Stimulated activated CD4-positive, alpha-beta T cell treated with anti-CD3 and anti-CD28 coated beads, TNF-alpha, amount 100 ng/mL, for 24 hours (primary cell): Measurements from ENCODE around the gene HS3ST3A1.
"Not testable (repeated sequence)": the region's sequence is repeated elsewhere in the genome, so short reads cannot be mapped to it uniquely, and the experiment has no call there.

ENCODE experiments used
- DNase-seq, 3 experiments: peaks; one replicate each; pipeline ENCODE4 v3.0.0-alpha.2; 2020; ENCODE audit warnings: low read depth in 3 of 3

HS3ST3A1 gene

DNA sequence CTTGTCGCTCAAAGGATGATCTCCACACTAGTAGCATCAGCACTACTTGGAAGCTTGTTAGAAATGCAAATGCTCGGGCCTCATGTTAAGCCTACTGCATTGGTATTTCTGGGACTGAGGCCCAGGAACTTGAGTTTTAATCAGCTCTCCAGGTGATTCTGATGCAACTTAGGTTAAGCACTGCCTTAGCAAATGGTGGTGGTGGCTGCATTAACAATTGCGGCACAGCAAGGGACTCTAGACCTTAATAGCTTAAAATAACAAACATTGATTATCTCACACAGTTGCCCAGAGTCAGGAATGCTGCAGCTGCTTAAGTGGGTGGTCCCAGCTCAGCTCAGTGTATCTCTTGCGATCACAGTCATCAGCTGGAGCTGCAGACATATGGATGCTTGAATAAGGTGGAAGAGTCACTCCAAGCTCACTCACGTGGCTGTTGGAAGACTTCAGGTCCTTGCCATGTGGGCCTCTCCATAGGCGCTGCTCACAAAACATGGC, 25.8 kb downstream of the HS3ST3A1 start:
- no peak for DNase-seq

DNA sequence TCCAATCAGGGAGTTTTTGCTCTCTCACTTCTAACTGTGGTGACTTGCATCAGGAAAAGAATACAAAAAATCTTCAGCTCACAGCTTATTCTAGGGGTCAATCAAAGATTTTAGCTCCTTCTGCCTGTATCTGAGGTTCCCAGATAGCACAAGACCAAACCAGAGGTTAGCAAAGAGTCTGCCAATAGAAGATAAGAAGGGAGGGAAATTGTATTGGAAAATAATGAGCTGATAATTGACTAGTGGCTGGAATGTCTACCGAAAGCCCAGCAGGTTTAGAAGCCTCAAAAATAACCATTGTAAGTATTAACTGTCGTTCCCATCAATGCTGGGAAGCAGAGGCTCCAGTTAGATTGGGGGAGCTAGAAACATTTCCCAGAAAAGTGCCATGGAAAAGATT, 26.3 kb downstream of the HS3ST3A1 start:
- no peak for DNase-seq

DNA sequence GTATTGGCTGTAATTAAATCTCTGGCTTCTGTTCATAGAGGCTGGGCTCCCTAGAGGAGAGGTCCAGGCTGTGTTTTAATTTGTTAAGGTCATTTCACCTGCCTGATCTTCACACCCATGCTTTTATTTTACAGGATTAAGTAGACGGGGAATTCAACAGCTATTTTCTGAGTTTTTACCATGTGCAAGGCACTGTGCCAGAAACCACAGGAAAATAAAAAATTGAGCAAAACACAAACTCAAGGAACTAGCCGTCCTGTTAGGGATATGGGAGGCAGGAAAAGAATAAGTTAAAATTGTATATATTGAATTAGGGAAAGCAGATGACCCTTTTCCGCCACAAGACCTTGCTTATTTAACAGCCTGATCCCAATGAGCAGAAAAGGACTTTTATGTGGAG, 29.1 kb downstream of the HS3ST3A1 start:
- no peak for DNase-seq

DNA sequence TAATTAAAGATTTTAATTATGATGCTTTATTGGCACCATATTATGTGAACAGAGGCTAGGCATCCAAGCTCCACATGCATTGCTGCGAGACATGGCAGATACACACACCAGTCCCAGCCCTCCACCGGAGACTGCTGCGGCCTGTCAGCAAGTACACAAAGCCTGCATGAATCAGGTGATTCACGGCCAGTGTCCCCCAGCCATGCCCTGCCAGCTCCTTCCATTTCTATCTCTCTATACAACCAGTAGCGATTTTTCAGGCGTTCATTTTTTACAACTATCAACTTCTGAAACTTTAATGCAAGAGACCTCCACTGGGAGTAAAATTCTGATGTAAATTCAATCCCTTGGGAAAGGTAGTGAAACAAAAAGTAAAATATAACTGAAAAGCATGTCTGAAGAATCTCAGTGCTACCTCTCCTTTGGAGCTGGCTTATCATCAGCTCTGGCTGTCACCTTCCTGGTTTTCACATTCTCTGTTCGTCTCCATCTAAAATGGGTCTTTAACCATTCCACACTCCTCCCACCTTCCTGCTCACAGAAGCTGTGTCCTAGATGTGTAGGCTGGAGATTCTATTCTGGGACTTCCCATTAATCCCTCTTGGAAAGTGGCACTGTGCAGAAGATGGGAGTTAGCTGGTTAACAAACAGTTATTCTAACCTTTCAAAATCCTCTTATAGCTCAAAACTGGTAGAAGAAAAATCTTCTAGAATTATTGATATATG, 32.2 kb downstream of the HS3ST3A1 start:
- DNase-seq = no peak

DNA sequence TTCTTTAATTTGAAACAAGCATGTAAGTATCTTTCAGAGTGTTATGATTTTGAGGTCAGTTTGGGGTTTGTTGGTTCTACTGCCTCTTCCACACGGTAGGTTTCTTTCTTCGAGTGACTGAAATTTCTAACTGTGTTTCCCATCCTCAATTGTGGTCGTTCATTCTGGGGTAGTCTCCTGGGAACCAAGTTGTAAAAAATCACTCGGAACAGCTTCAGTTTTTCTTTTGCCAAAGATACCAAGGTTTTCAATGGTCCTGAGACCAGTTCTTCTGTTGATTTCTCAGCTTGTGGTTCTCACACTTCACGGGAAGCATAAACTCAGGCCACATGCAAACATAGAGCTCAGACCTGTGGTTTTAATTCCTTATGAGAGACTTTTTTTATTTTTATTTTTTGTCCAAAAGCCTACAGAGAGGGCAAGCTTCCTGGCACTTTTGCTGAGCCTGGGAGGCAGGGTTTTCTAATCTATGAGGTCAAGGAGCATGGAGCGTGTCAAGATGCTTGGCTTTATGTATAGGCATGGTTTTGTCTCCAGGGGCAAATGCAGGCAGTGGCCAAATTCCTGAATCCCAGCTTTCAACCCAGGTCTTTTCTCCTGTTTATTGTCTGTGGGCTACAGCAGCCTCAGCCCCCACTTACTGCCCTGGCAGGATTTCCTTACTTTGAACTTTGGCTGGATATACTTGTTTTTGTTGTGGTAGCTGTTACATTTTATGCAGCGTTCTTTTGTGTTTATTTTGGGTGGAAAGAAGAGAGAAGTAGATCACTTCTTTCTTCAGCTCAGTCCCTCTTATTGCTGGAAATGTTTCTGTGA, 32.9 kb downstream of the HS3ST3A1 start:
- no peak for DNase-seq

DNA sequence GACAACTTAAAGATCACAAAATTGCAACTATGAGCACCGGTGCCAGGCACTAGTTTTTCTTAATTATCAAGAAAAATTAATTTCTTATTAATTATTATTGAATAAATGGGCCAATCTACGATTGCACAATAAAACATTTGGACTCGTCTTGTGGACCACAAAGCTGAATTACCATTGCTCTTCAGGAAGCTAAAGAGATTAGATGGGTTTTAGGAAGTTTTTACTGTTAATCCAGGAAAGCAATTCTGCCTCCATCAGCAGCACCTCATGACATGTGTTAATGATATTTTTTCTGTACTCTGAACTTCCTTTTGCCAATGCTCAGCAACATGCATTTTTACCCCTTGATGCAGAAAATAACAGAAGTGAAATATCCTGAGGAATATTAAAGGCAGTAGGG, 37.9 kb downstream of the HS3ST3A1 start:
- no peak for DNase-seq

DNA sequence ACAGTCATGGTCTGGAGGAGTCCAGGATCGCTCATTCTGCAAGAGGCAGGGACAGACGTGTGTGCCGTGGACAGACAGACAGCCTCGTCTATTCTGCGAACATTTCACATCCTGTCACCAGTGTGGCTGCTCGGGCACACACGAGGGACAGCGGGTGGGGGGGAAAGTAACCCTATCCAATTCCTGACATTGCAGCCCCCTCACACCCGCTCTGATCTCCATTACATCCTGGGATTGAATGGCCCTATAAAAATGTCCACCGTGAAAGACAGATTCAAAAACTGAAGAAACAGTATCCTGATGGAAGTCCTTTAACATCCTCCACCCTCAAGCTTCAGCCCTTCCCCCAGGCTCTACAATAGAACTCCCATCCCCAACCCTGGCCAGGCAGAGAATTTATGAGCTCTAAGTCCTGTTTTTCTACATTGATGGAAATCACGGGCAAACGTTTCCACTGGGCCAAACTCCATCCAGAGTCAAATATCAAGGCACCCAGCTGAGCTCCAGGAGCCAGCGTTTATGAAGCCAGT, 39.4 kb downstream of the HS3ST3A1 start:
- no peak for DNase-seq

DNA sequence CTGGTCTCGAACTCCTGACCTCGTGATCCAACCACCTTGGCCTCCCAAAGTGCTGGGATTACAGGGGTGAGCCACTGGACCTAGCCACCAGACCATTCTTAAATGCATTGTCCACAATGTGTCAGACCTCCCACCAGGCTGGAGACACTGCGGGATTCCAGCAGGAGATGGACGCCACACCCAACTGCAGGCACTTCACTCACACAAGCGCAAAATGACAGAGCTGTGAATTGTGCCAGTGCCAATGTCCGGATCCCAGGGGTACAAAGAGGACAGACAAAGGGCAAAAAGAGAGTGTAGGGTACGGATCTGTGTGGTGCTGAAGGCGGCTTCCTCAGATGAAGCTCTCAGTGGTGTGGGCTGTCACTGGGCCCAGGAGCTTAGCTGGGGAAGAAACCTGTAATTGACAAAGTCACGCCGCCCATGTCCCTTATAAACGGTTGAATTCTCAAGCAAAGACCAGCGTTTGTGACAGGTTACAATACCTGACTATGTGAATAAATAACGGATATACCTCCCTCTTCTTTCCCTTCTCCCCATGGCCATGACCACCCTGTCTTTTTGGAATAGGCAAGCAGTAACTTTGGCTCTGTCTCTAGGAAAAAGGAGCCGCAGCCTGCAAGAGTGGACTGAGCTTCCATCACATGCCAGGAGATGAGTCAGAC, 40.0 kb downstream of the HS3ST3A1 start:
- no peak for DNase-seq

DNA sequence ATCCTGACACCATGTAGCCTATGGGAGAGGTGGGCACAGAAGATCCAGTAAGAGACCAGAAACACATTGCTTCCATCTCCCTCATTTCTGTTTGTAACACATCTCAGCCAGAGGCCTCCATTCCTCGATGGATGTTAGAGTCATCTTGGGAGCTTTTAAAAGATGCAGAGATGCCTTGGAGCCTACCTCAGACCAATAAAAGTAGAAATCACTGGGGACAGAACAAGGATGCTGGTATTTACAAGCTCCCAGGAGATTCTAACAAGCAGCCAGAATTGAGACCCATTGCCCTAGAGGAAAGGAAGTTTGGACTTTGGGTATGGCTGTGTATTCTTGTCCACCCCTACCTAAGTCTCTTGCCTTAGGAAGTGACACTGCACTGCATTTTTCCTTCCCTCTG, 40.8 kb downstream of the HS3ST3A1 start:
- DNase-seq = no peak

DNA sequence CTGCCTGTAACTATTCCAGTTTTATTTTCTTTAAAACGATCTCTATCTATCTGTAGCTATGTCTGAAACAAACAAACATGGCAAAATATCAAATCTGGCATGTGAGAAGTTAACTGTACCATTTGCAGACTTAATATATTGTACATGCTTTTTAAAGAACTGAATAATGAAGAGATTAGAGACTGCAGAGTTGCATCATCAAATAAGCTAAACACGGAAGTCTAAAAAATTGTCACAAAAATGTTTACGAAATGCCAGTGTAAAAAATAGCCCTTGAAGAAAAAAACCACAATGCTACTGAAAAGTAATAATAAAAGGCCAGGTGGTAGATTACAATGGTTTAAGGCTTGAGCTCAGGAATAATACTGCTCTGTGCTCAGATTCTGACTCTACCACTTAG, 43.1 kb downstream of the HS3ST3A1 start:
- DNase-seq = no peak

DNA sequence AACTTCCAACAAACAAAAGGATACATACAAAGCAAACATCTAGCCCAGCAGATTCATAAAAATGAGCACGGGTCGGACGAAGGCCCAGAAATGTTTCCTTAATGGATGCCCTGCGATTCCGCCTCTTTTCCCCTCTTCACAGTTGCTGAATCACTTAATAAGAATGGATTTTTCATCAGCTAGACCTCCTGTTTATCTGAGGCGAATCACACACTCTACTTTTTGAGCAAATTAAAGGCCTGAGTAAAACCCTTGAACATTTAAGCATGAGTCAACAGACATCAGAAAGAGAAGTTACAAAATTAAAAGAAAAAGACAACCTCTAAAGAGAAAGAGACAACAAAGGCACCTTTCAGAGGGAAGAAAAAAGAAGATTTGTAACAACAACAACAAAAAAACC, 44.7 kb downstream of the HS3ST3A1 start:
- no peak for DNase-seq

DNA sequence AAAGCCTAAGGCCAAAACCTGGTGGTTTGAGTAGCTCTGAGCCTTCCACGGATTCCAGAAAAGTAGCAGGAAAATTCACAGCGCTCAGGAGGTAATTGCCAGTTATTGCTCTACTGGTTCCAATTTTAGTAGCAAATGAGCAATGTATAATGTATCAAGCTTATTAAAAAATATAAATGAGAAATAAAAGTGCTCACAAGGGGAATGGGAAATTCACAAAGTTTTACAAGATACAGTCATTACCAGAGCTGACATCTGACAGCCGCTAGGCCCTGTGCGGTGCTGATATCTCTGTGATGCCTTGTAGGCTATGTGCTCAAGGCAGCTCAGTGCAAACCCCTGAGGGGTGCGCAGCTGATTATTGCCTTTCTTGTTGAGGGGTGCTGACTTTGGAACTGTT, 47.5 kb downstream of the HS3ST3A1 start:
- no peak for DNase-seq

DNA sequence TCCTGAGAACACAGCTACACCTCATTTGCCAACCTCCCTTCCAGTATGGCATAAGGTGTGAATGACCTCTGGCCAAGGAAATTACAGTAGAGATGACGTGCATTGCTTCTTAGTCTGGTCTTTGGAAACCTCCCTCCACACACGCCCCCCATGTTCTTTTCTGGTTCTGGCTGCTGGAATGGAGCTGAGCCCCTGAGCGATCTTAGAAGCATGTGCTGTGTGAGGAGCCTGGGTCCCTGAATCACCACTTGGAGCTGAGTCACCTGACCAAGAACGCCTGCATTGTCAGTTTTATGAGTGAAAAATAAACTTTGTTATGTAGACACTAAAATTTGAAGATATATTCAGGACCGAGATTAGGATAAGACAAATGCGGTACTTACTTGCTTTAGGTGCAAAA, 51.4 kb downstream of the HS3ST3A1 start:
- no peak for DNase-seq

DNA sequence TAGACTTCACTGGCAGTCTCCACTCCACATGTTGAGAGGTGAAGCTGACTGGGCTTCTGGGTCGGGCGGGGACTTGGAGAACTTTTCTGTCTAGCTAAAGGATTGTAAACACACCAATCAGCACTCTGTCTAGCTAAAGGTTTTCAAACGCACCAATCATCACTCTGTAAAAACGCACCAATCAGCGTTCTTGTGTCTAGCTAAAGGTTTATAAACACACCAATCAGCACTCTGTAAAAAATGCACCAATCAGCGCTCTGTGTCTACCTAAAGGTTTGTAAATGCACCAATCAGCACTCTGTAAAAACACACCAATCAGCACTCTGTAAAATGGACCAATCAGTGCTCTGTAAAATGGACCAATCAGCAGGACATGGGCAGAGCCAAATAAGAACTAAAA, 53.2 kb downstream of the HS3ST3A1 start:
- DNase-seq = not testable (repeated sequence)

DNA sequence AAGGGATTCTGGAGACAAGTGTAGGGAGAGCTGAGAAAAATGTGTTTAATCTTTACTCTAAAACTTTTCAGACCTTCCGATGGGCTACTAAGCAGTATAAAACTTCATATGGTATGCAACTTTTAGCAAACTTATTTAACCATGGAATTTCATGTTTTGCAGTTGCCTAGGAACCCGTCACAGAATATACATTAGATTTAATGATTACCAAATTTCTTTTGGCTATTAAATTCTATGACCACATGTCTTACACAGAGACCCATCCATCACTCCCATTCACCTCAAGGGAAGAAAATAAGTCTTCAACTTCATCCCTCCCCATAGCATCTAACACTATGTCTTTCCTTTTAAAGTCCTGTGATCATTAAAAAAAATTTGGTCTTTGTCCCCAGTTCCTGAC, 54.9 kb downstream of the HS3ST3A1 start:
- DNase-seq = no peak

DNA sequence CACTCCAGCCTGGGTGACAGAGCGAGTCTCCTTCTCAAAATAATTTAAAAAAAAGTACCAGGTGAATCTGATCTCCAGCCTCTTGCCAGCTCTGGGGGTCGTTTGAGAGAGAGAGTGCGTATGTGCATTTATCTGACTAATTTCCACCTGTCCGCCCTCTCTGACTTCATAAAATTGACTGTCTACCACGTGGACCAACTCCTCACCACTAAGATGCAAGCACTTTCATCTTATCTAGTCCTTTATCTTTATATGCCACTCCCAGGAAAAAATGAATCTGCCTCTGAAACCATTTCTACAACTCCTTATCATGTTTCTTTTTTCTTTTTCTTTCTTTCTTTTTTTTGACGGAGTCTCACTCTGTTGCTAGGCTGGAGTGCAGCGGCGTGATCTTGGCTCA, 55.8 kb downstream of the HS3ST3A1 start:
- DNase-seq = no peak

DNA sequence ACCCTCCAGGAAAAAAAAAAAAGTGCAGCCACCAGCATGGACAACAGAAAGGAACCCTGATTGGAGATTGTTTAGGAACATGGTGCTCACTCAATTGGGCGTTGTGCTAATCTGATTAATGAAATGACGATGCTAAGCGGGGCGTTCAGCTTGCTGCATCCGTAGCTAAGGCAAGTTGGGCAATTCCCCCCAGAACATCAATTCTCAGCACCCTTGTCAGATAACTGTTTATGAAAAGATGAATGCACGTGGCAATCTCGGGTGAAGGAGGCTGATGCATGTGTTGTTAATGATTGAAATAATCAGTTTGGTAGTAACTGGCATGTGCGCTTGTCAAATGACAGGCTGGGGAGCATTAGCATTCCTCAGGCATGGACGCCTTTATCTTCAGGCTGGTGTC, 57.0 kb downstream of the HS3ST3A1 start:
- no peak for DNase-seq

DNA sequence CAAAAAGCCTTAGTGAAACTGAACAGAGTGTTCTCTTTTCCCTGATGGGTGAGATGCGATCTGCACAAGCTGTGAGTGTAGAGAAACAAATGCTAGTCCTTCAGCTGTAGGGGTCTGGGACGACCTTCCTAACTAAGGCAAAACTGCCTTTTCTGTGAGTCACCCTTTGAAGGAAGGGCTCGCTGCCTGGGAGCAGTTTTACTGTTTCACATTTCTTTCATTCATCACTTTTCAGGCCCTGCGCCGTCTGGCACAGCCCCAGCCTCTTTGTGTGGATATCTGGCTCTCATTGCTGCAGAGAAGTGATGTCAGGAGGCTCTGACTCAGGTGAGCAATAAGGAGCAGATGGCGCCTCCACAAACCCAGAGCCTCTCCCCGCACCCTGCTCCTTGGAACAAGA, 57.4 kb downstream of the HS3ST3A1 start:
- no peak for DNase-seq

DNA sequence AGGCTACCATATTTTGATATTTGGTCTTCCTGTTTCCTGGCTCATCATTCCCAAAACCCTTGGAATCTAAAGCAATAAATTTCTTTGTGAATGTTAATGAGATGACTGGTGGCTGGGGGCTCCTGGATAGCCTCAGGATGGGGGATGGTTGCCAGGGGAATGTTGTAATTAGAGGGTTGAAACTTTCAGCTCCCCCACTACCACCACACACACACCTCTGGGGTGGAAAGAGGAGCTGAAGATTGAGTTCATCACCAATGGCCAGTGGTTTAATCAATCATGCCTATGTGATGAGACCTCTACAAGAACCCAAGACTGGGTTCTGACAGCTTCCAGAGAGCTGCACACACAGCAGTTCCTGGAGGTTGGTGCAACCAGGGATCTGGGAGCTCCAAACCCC, 59.1 kb downstream of the HS3ST3A1 start:
- no peak for DNase-seq

DNA sequence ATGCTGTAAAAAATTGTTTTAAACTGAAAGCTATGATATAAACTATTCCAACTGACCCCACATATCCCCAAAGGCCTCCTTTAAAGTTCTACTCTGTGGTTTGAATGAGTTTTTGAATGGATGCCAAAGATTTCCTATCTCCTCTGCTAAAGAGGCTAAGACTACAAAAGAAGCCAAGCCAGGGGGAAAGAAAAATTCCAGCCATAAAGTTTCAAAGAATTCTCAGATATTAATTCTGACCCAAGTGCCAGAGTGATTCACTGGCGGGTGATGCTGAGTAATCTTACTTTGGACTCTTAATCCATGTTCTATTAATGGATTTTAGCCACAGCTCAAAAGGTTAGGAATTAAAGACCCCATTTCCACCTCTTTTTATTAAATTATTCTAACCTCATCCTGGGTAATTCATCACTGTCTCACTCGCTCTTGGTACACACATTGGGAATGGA, 60.7 kb downstream of the HS3ST3A1 start:
- no peak for DNase-seq

DNA sequence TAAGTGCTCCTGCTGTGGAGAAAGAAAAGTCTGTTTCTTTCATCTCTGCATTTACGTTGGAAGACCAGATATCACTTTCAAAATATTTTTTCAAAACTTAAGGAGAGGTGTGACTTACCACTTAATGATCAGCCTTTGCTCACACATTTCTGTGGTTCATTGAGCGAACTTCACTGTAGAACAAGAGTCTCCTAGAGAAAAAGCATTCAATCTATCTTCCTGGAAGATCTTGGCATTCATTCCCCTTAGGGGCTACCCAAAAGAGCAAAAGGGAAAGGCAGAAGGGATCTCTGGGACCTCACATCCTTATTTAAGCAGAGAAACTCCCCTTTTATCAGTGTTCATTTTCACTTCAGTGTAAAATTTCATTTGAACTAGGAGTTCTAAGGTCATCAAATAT, 61.2 kb downstream of the HS3ST3A1 start:
- no peak for DNase-seq

DNA sequence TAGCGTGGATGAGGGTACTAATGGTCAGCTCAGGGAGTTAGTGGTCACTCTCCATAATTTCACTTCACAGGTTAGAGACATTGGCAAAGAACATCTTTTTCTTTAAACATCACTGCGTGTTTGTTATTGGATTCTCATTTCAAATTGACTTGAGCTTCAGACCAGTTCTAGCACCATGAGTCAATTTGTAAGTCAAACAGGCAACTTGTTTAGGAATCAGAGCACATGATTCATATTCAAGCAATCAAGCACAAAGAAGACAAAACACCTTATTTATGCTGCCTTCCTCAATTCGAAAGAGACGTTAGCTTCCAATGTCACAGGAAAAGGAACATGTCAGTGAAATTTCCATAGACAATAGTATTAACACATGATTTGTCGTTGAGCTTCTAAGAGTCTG, 62.3 kb downstream of the HS3ST3A1 start:
- DNase-seq = no peak
